CD14-positive monocyte (primary cell): ENCODE results near the gene KIF3A. TPM values are rescaled to one million over a fixed set of nuclear protein-coding genes. Genes with fewer than 3 reads are reported as not detected.

Experiments used
- DNase-seq, 3 donors: peaks; one replicate each; pipeline ENCODE4 v3.0.0-alpha.2; 2011 to 2022
- H2AFZ ChIP-seq: 2 replicates; pipeline ENCODE4 v1.6.0; 2012; ENCODE audit warnings: mild to moderate bottlenecking, low read depth, low read length, inconsistent platforms; ENCODE audit not compliant: insufficient read depth, poor library complexity, severe bottlenecking
- H3K27ac ChIP-seq, 2 donors: 1 replicate in 1 of 2; 2 replicates in 1 of 2; pipeline ENCODE4 v1.5.1; 2012 to 2013; ENCODE audit warnings: low read length in 2 of 2, control low read depth in 1 of 2, inconsistent platforms in 1 of 2, low read depth in 1 of 2, mild to moderate bottlenecking in 1 of 2
- H3K27me3 ChIP-seq, 2 donors: one replicate each; pipeline versions ENCODE4 v1.6.0 to v1.6.1; 2011 to 2013; ENCODE audit warnings: low read length in 2 of 2; ENCODE audit not compliant: control insufficient read depth in 2 of 2, insufficient read depth in 2 of 2
- H3K36me3 ChIP-seq, 2 donors: replicated peaks in 1 of 2; 1 replicate in 1 of 2; 2 replicates in 1 of 2; pipeline versions ENCODE4 v1.5.1 to v1.6.1; 2012 to 2013; ENCODE audit warnings: low read length in 2 of 2, control low read depth in 1 of 2, inconsistent platforms in 1 of 2, mild to moderate bottlenecking in 1 of 2; ENCODE audit not compliant: insufficient read depth in 2 of 2, control insufficient read depth in 1 of 2
- H3K4me1 ChIP-seq, 2 donors: 1 replicate in 1 of 2; 2 replicates in 1 of 2; pipeline versions ENCODE4 v1.5.1 to v1.6.1; 2012 to 2013; ENCODE audit warnings: low read length in 2 of 2, control low read depth in 1 of 2, inconsistent platforms in 1 of 2, mild to moderate bottlenecking in 1 of 2, moderate library complexity in 1 of 2; ENCODE audit not compliant: insufficient read depth in 2 of 2, control insufficient read depth in 1 of 2
- H3K4me2 ChIP-seq: replicated peaks from 2 replicates; pipeline ENCODE3; 2012; ENCODE audit warnings: low read length, moderate library complexity, mild to moderate bottlenecking; ENCODE audit not compliant: poor library complexity, severe bottlenecking; ENCODE audit errors: extremely low read depth
- H3K4me3 ChIP-seq, 3 experiments: fragments of 200-600 bp in 1 of 3; sonication (generic) in 1 of 3; replicated peaks in 1 of 3; 1 replicate in 2 of 3; 2 replicates in 1 of 3; pipeline ENCODE4 v1.5.1; 2011 to 2013; ENCODE audit warnings: low read length in 3 of 3, mild to moderate bottlenecking in 3 of 3, control low read depth in 2 of 3, low read depth in 2 of 3, inconsistent platforms in 1 of 3, moderate library complexity in 1 of 3
- H3K79me2 ChIP-seq: 2 replicates; pipeline ENCODE4 v1.6.0; 2012; ENCODE audit warnings: mild to moderate bottlenecking, control low read depth, inconsistent platforms, low read length, moderate library complexity; ENCODE audit not compliant: insufficient read depth
- H3K9ac ChIP-seq: 2 replicates; pipeline ENCODE4 v1.6.0; 2017; ENCODE audit warnings: low read length, mild to moderate bottlenecking; ENCODE audit not compliant: insufficient read depth, poor library complexity, severe bottlenecking
- H3K9me3 ChIP-seq, 2 donors: replicated peaks in 1 of 2; 1 replicate in 1 of 2; 2 replicates in 1 of 2; pipeline versions ENCODE4 v1.5.1 to v1.6.1; 2012 to 2013; ENCODE audit warnings: low read length in 2 of 2, control low read depth in 1 of 2; ENCODE audit not compliant: control insufficient read depth in 1 of 2, insufficient read depth in 1 of 2
- H4K20me1 ChIP-seq: 2 replicates; pipeline ENCODE4 v1.6.0; 2012; ENCODE audit warnings: mild to moderate bottlenecking, low read length, control low read depth, moderate library complexity; ENCODE audit not compliant: insufficient read depth
- H3K27ac Mint-ChIP-seq, 7 donors: one replicate each; pipeline ENCODE4 v1.8.0; 2020; ENCODE audit warnings: mild to moderate bottlenecking in 7 of 7, mixed read lengths in 7 of 7, moderate library complexity in 6 of 7, inconsistent platforms in 2 of 7
- H3K27me3 Mint-ChIP-seq, 3 donors: one replicate each; pipeline ENCODE4 v1.8.0; 2021 to 2022; ENCODE audit warnings: low read depth in 3 of 3, mild to moderate bottlenecking in 3 of 3, mixed read lengths in 3 of 3, moderate library complexity in 3 of 3, inconsistent platforms in 1 of 3
- H3K36me3 Mint-ChIP-seq, 2 donors: one replicate each; pipeline ENCODE4 v1.8.0; 2020; ENCODE audit warnings: mixed read lengths in 2 of 2, inconsistent platforms in 1 of 2, mild to moderate bottlenecking in 1 of 2
- H3K4me1 Mint-ChIP-seq: one replicate; pipeline ENCODE4 v1.8.0; 2020; ENCODE audit warnings: mild to moderate bottlenecking, mixed read lengths
- H3K4me3 Mint-ChIP-seq, 2 donors: one replicate each; pipeline ENCODE4 v1.8.0; 2020; ENCODE audit warnings: mild to moderate bottlenecking in 2 of 2, mixed read lengths in 2 of 2, moderate library complexity in 1 of 2
- H3K9me3 Mint-ChIP-seq, 7 donors: one replicate each; pipeline ENCODE4 v1.8.0; 2020 to 2022; ENCODE audit warnings: mixed read lengths in 7 of 7, mild to moderate bottlenecking in 6 of 7, moderate library complexity in 6 of 7, inconsistent platforms in 2 of 7
- WGBS: methylation state at CpG from one replicate; pipeline ENCODE4 v1.1.5; 2013; ENCODE audit warnings: missing lambda C conversion rate; ENCODE audit not compliant: insufficient coverage; 5-methylcytosine and 5-hydroxymethylcytosine counted together
- intact Hi-C, 2 donors: fragments of 100-400 bp; cut with micrococcal nuclease; formaldehyde crosslinking; loops; one replicate each; pipeline versions ENCODE4 v1.15.0 to v1.15.1; 2023
- polyA plus RNA-seq, 3 donors: library from polyadenylated mRNA; depleted of rRNA in 1 of 3; unstranded in 2 of 3; stranded (reverse) in 1 of 3; fragments of 300-500 nt in 2 of 3; fragments of >200 nt in 1 of 3; fragmentation: Illumina TruSeq in 2 of 3; gene quantifications; 1 replicate in 2 of 3; 2 replicates in 1 of 3; pipeline ENCODE4 v1.2.3, GENCODE V29; 2012 to 2021
- TF ChIP-seq, protein P1 (sequence below): fragments of 200-600 bp; IDR thresholded peaks from one replicate; pipeline ENCODE4 v1.8.0; 2022; ENCODE audit warnings: antibody characterized with exemption, mild to moderate bottlenecking

The KIF3A gene
- polyA plus RNA-seq, 3 donors: 0.68 to 1.3 (median 1.2) TPM

DNA sequence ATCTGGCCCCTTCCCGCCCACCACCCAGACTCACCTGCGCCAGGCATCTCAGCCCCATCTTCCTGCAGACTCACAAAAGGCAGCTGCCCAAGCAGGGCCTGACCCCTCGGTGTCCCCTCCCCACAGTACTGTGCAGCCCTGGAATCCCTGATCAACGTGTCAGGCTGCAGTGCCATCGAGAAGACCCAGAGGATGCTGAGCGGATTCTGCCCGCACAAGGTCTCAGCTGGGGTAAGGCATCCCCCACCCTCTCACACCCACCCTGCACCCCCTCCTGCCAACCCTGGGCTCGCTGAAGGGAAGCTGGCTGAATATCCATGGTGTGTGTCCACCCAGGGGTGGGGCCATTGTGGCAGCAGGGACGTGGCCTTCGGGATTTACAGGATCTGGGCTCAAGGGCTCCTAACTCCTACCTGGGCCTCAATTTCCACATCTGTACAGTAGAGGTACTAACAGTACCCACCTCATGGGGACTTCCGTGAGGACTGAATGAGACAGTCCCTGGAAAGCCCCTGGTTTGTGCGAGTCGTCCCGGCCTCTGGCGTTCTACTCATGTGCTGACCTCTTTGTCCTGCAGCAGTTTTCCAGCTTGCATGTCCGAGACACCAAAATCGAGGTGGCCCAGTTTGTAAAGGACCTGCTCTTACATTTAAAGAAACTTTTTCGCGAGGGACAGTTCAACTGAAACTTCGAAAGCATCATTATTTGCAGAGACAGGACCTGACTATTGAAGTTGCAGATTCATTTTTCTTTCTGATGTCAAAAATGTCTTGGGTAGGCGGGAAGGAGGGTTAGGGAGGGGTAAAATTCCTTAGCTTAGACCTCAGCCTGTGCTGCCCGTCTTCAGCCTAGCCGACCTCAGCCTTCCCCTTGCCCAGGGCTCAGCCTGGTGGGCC lies 77.5 kb downstream of the KIF3A start:
- intact Hi-C loops: no loop called here
- H3K9ac ChIP-seq: no peak overlapping the region
- TF ChIP-seq, protein P1, sequence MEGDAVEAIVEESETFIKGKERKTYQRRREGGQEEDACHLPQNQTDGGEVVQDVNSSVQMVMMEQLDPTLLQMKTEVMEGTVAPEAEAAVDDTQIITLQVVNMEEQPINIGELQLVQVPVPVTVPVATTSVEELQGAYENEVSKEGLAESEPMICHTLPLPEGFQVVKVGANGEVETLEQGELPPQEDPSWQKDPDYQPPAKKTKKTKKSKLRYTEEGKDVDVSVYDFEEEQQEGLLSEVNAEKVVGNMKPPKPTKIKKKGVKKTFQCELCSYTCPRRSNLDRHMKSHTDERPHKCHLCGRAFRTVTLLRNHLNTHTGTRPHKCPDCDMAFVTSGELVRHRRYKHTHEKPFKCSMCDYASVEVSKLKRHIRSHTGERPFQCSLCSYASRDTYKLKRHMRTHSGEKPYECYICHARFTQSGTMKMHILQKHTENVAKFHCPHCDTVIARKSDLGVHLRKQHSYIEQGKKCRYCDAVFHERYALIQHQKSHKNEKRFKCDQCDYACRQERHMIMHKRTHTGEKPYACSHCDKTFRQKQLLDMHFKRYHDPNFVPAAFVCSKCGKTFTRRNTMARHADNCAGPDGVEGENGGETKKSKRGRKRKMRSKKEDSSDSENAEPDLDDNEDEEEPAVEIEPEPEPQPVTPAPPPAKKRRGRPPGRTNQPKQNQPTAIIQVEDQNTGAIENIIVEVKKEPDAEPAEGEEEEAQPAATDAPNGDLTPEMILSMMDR: no peak
- H3K27ac Mint-ChIP-seq: no peak overlapping the region
- H3K79me2 ChIP-seq: no peaks in the 10 kb centered on the region
- peaks cover 15 to 23% of the 10 kb centered on the region in 2 donors for H3K27me3 ChIP-seq
- no peak overlapping the region for H3K4me3 ChIP-seq
- H3K27me3 Mint-ChIP-seq: peaks cover 23 to 31% (median 27%) of the 10 kb centered on the region in 3 donors
- peaks cover 0 to 15% of the 10 kb centered on the region in 2 donors for H3K9me3 ChIP-seq
- H3K4me2 ChIP-seq: no peak overlapping the region
- H3K36me3 Mint-ChIP-seq: peaks cover under 1 to 4% of the 10 kb centered on the region in 2 donors
- no peak overlapping the region for H3K4me3 Mint-ChIP-seq
- no peak overlapping the region for H3K27ac ChIP-seq
- peaks cover 10% of the 10 kb centered on the region for H3K4me1 Mint-ChIP-seq
- WGBS: 95% methylated on average over 15 of the region's 23 CpGs
- H3K4me1 ChIP-seq: peaks cover 7 to 12% of the 10 kb centered on the region in 2 donors
- no peaks in the 10 kb centered on the region for H3K36me3 ChIP-seq
- H4K20me1 ChIP-seq: no peaks in the 10 kb centered on the region
- no peak for DNase-seq
- H2AFZ ChIP-seq: no peak overlapping the region
- peaks cover 0 to 11% (median 5%) of the 10 kb centered on the region in 7 donors for H3K9me3 Mint-ChIP-seq

DNA sequence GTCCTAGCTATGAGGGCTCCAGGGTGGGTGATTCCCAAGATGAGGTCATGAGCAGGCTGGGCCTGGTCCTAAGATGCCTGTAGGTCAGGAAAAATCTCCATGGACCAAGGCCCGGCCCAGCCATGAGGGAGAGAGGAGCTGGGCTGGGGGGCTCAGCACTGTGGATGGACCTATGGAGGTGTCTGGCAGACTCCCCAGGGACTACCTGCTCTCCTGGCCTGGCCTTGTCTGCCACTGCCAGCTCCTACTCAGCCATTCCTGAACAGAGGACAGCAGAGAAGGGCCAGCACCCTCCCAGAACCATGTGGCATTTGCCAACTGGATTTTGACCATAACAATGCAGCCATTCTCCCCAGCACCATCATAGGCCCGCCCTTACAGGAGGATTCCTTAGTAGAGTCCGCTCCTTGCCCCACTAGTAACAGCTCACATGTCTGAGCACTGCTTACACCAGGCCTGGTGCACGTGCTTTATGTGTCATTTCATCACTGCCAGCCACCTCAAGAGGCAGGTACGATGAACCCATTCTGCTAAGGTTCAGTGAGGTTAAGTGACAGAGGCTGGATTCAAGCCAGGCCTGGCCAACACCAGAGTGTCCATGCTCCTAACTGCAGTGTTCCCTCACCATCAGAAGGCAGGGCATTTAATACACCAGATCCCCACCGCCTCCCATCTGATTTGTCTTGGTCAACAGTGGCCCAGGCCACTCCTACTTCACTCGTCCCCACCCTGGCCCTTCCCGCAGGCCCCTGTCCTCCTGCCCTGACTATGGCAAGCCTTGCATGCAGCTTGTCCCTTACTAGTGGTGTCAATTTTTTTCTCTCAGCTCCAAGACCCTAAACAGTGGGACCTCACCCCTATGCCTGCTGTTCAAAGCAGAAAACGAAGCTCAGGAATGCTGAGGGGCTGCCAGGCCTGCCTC lies 78.7 kb downstream of the KIF3A start:
- Histone ChIP-seq H3K4me1 (peaks cover 7 to 12% of the 10 kb centered on the region in 2 donors), H3K4me2 (no peak overlapping the region), H3K79me2 (no peaks in the 10 kb centered on the region), H4K20me1 (no peaks in the 10 kb centered on the region), H3K36me3 (no peaks in the 10 kb centered on the region), H3K9me3 (peaks cover 0 to 15% of the 10 kb centered on the region in 2 donors), H3K4me3 (no peak overlapping the region), H2AFZ (no peak overlapping the region), H3K27ac (no peak overlapping the region), H3K27me3 (peaks cover 21 to 35% of the 10 kb centered on the region in 2 donors), H3K9ac (no peak overlapping the region)
- Mint-ChIP-seq H3K27me3 (peaks cover 35 to 43% (median 39%) of the 10 kb centered on the region in 3 donors), H3K36me3 (peaks cover 2 to 4% of the 10 kb centered on the region in 2 donors), H3K9me3 (peaks cover 0 to 13% (median 5%) of the 10 kb centered on the region in 7 donors), H3K4me3 (no peak overlapping the region), H3K4me1 (peaks cover 10% of the 10 kb centered on the region), H3K27ac (no peak overlapping the region)
- 94% methylated on average over 8 of the region's 9 CpGs for WGBS
- TF ChIP-seq, protein P1: no peak
- intact Hi-C loops: no loop called here
- DNase-seq: no peak
